CD14-positive monocyte (primary cell): ENCODE measurements around the gene CCS. TPM values are rescaled to one million over a fixed set of nuclear protein-coding genes. Genes with fewer than 3 reads are reported as not detected.

Experiments used
- DNase-seq, 3 donors: peaks; one replicate each; pipeline ENCODE4 v3.0.0-alpha.2; 2011 to 2022
- H2AFZ ChIP-seq: 2 replicates; pipeline ENCODE4 v1.6.0; 2012; ENCODE audit warnings: mild to moderate bottlenecking, low read depth, low read length, inconsistent platforms; ENCODE audit not compliant: insufficient read depth, poor library complexity, severe bottlenecking
- H3K27ac ChIP-seq, 2 donors: 1 replicate in 1 of 2; 2 replicates in 1 of 2; pipeline ENCODE4 v1.5.1; 2012 to 2013; ENCODE audit warnings: low read length in 2 of 2, control low read depth in 1 of 2, inconsistent platforms in 1 of 2, low read depth in 1 of 2, mild to moderate bottlenecking in 1 of 2
- H3K27me3 ChIP-seq, 2 donors: one replicate each; pipeline versions ENCODE4 v1.6.0 to v1.6.1; 2011 to 2013; ENCODE audit warnings: low read length in 2 of 2; ENCODE audit not compliant: control insufficient read depth in 2 of 2, insufficient read depth in 2 of 2
- H3K36me3 ChIP-seq, 2 donors: replicated peaks in 1 of 2; 1 replicate in 1 of 2; 2 replicates in 1 of 2; pipeline versions ENCODE4 v1.5.1 to v1.6.1; 2012 to 2013; ENCODE audit warnings: low read length in 2 of 2, control low read depth in 1 of 2, inconsistent platforms in 1 of 2, mild to moderate bottlenecking in 1 of 2; ENCODE audit not compliant: insufficient read depth in 2 of 2, control insufficient read depth in 1 of 2
- H3K4me1 ChIP-seq, 2 donors: 1 replicate in 1 of 2; 2 replicates in 1 of 2; pipeline versions ENCODE4 v1.5.1 to v1.6.1; 2012 to 2013; ENCODE audit warnings: low read length in 2 of 2, control low read depth in 1 of 2, inconsistent platforms in 1 of 2, mild to moderate bottlenecking in 1 of 2, moderate library complexity in 1 of 2; ENCODE audit not compliant: insufficient read depth in 2 of 2, control insufficient read depth in 1 of 2
- H3K4me2 ChIP-seq: replicated peaks from 2 replicates; pipeline ENCODE3; 2012; ENCODE audit warnings: low read length, moderate library complexity, mild to moderate bottlenecking; ENCODE audit not compliant: poor library complexity, severe bottlenecking; ENCODE audit errors: extremely low read depth
- H3K4me3 ChIP-seq, 3 experiments: fragments of 200-600 bp in 1 of 3; sonication (generic) in 1 of 3; replicated peaks in 1 of 3; 1 replicate in 2 of 3; 2 replicates in 1 of 3; pipeline ENCODE4 v1.5.1; 2011 to 2013; ENCODE audit warnings: low read length in 3 of 3, mild to moderate bottlenecking in 3 of 3, control low read depth in 2 of 3, low read depth in 2 of 3, inconsistent platforms in 1 of 3, moderate library complexity in 1 of 3
- H3K79me2 ChIP-seq: 2 replicates; pipeline ENCODE4 v1.6.0; 2012; ENCODE audit warnings: mild to moderate bottlenecking, control low read depth, inconsistent platforms, low read length, moderate library complexity; ENCODE audit not compliant: insufficient read depth
- H3K9ac ChIP-seq: 2 replicates; pipeline ENCODE4 v1.6.0; 2017; ENCODE audit warnings: low read length, mild to moderate bottlenecking; ENCODE audit not compliant: insufficient read depth, poor library complexity, severe bottlenecking
- H3K9me3 ChIP-seq, 2 donors: replicated peaks in 1 of 2; 1 replicate in 1 of 2; 2 replicates in 1 of 2; pipeline versions ENCODE4 v1.5.1 to v1.6.1; 2012 to 2013; ENCODE audit warnings: low read length in 2 of 2, control low read depth in 1 of 2; ENCODE audit not compliant: control insufficient read depth in 1 of 2, insufficient read depth in 1 of 2
- H4K20me1 ChIP-seq: 2 replicates; pipeline ENCODE4 v1.6.0; 2012; ENCODE audit warnings: mild to moderate bottlenecking, low read length, control low read depth, moderate library complexity; ENCODE audit not compliant: insufficient read depth
- H3K27ac Mint-ChIP-seq, 7 donors: one replicate each; pipeline ENCODE4 v1.8.0; 2020; ENCODE audit warnings: mild to moderate bottlenecking in 7 of 7, mixed read lengths in 7 of 7, moderate library complexity in 6 of 7, inconsistent platforms in 2 of 7
- H3K27me3 Mint-ChIP-seq, 3 donors: one replicate each; pipeline ENCODE4 v1.8.0; 2021 to 2022; ENCODE audit warnings: low read depth in 3 of 3, mild to moderate bottlenecking in 3 of 3, mixed read lengths in 3 of 3, moderate library complexity in 3 of 3, inconsistent platforms in 1 of 3
- H3K36me3 Mint-ChIP-seq, 2 donors: one replicate each; pipeline ENCODE4 v1.8.0; 2020; ENCODE audit warnings: mixed read lengths in 2 of 2, inconsistent platforms in 1 of 2, mild to moderate bottlenecking in 1 of 2
- H3K4me1 Mint-ChIP-seq: one replicate; pipeline ENCODE4 v1.8.0; 2020; ENCODE audit warnings: mild to moderate bottlenecking, mixed read lengths
- H3K4me3 Mint-ChIP-seq, 2 donors: one replicate each; pipeline ENCODE4 v1.8.0; 2020; ENCODE audit warnings: mild to moderate bottlenecking in 2 of 2, mixed read lengths in 2 of 2, moderate library complexity in 1 of 2
- H3K9me3 Mint-ChIP-seq, 7 donors: one replicate each; pipeline ENCODE4 v1.8.0; 2020 to 2022; ENCODE audit warnings: mixed read lengths in 7 of 7, mild to moderate bottlenecking in 6 of 7, moderate library complexity in 6 of 7, inconsistent platforms in 2 of 7
- CTCF ChIP-seq: fragments of 200-600 bp; IDR thresholded peaks from one replicate; pipeline ENCODE4 v1.8.0; 2022; ENCODE audit warnings: antibody characterized with exemption, mild to moderate bottlenecking
- WGBS: methylation state at CpG from one replicate; pipeline ENCODE4 v1.1.5; 2013; ENCODE audit warnings: missing lambda C conversion rate; ENCODE audit not compliant: insufficient coverage; 5-methylcytosine and 5-hydroxymethylcytosine counted together
- intact Hi-C, 2 donors: fragments of 100-400 bp; cut with micrococcal nuclease; formaldehyde crosslinking; loops; one replicate each; pipeline versions ENCODE4 v1.15.0 to v1.15.1; 2023
- polyA plus RNA-seq, 3 donors: library from polyadenylated mRNA; depleted of rRNA in 1 of 3; unstranded in 2 of 3; stranded (reverse) in 1 of 3; fragments of 300-500 nt in 2 of 3; fragments of >200 nt in 1 of 3; fragmentation: Illumina TruSeq in 2 of 3; gene quantifications; 1 replicate in 2 of 3; 2 replicates in 1 of 3; pipeline ENCODE4 v1.2.3, GENCODE V29; 2012 to 2021

The CCS gene
- polyA plus RNA-seq, 3 donors = 26.9 to 67.9 (median 37.0) TPM

GRCh38 chr11:66593303-66593635, 284 bp downstream of the CCS start:
- Histone ChIP-seq H3K9ac (peak overlapping the region; percentile 76), H3K79me2 (peaks cover 13% of the 10 kb centered on the region), H3K4me2 (peak overlapping the region; percentile 88), H2AFZ (peak overlapping the region; percentile 96), H3K27me3 (no peaks in the 10 kb centered on the region), H4K20me1 (no peaks in the 10 kb centered on the region), H3K36me3 (no peaks in the 10 kb centered on the region), H3K4me3 (peak overlapping the region; percentile 64 to 84 (median 81)), H3K27ac (peak overlapping the region; percentile 63 to 84), H3K4me1 (peaks cover 14 to 35% of the 10 kb centered on the region in 2 donors), H3K9me3 (no peaks in the 10 kb centered on the region)
- TF ChIP-seq CTCF = no peak
- H3K27me3 Mint-ChIP-seq = peaks cover 0 to 1% (median 0%) of the 10 kb centered on the region in 3 donors
- H3K36me3 Mint-ChIP-seq = peaks cover 4 to 13% of the 10 kb centered on the region in 2 donors
- peaks cover 26% of the 10 kb centered on the region for H3K4me1 Mint-ChIP-seq
- intact Hi-C loops = loop anchor here (2.0 to 5.0 kb wide), 2 partner anchors 24 to 84 kb away; partner anchors contain the start of genes RBM14 (in 2 of the 2) and RBM4B (in 1 of the 2)
- H3K4me3 Mint-ChIP-seq = peak overlapping the region; percentile 97 to 100
- WGBS = 7% methylated on average over 12 of the region's 12 CpGs
- peak overlapping the region; percentile 95 to 99 (median 98) for H3K27ac Mint-ChIP-seq
- no peaks in the 10 kb centered on the region for H3K9me3 Mint-ChIP-seq
- DNase-seq = peak in 1 of 3 donors; percentile 20

- peaks cover 13% of the 10 kb centered on the region for H3K79me2 ChIP-seq
- intact Hi-C loops = loop anchor here (2.0 to 5.0 kb wide), 2 partner anchors 23 to 84 kb away; partner anchors contain the start of genes RBM14 (in 2 of the 2) and RBM4B (in 1 of the 2)
- H3K27ac ChIP-seq = peak overlapping the region in 1 of 2 donors; percentile 84
- Mint-ChIP-seq H3K36me3 (peaks cover 4 to 13% of the 10 kb centered on the region in 2 donors), H3K9me3 (no peaks in the 10 kb centered on the region), H3K4me1 (peaks cover 26% of the 10 kb centered on the region), H3K27me3 (peaks cover 0 to 1% (median 0%) of the 10 kb centered on the region in 3 donors), H3K4me3 (peak overlapping the region; percentile 97 to 100), H3K27ac (peak overlapping the region; percentile 11 to 99 (median 98))
- 61% methylated on average over 7 of the region's 7 CpGs for WGBS
- no peak for TF ChIP-seq CTCF
- no peak for DNase-seq
- no peaks in the 10 kb centered on the region for H4K20me1 ChIP-seq
- peak overlapping the region; percentile 88 for H3K4me2 ChIP-seq
- no peaks in the 10 kb centered on the region for H3K9me3 ChIP-seq
- H2AFZ ChIP-seq = peak overlapping the region; percentile 96
- H3K9ac ChIP-seq = peak overlapping the region; percentile 76
- no peaks in the 10 kb centered on the region for H3K27me3 ChIP-seq
- peaks cover 0 to under 1% of the 10 kb centered on the region in 2 donors for H3K36me3 ChIP-seq
- peak overlapping the region; percentile 64 to 84 (median 81) for H3K4me3 ChIP-seq
- H3K4me1 ChIP-seq = peaks cover 14 to 35% of the 10 kb centered on the region in 2 donors
Observed at GRCh38 chr11:66593650-66594049, 665 bp downstream of the CCS start.
